HepG2 (cell line): ENCODE measurements around the gene ATG2A. TPM values are rescaled to one million over a fixed set of nuclear protein-coding genes. Genes with fewer than 3 reads are reported as not detected.

ENCODE experiments used
- ATF7-NPFF ChIP-seq: sonication (generic); formaldehyde crosslinking; IDR thresholded peaks from 2 replicates; pipeline ENCODE4 v1.8.1; 2023; ENCODE audit warnings: mild to moderate bottlenecking, low read depth, missing genetic modification reagents, moderate library complexity
- HOXA3 ChIP-seq: sonication (generic); formaldehyde crosslinking; IDR thresholded peaks from 2 replicates; pipeline ENCODE4 v1.5.0; 2020; ENCODE audit warnings: missing genetic modification reagents
- MLLT10 ChIP-seq: sonication (generic); formaldehyde crosslinking; IDR thresholded peaks from 2 replicates; pipeline ENCODE4 v1.4.0; 2020; ENCODE audit warnings: missing genetic modification reagents
- RELA ChIP-seq: sonication (generic); formaldehyde crosslinking; IDR thresholded peaks from 2 replicates; pipeline ENCODE4 v1.4.0; 2020; ENCODE audit warnings: missing genetic modification reagents
- STAG1 ChIP-seq: sonication (generic); formaldehyde crosslinking; IDR thresholded peaks from 2 replicates; pipeline ENCODE4 v1.4.0; 2020; ENCODE audit warnings: missing genetic modification reagents
- ZFP36 ChIP-seq: fragments of 150-350 bp; IDR thresholded peaks from 2 replicates; pipeline ENCODE4 v1.6.1; 2018; ENCODE audit warnings: borderline replicate concordance, low read length, low read depth; ENCODE audit not compliant: partially characterized antibody
- ZNF619 ChIP-seq: sonication (generic); formaldehyde crosslinking; IDR thresholded peaks from 2 replicates; pipeline ENCODE4 v1.4.0; 2020; ENCODE audit warnings: mild to moderate bottlenecking, missing genetic modification reagents
- polyA plus RNA-seq, 8 experiments: library from polyadenylated mRNA; depleted of rRNA in 3 of 8; stranded (reverse) in 7 of 8; unstranded in 1 of 8; fragments of >200 nt; fragmentation: Illumina TruSeq in 4 of 8; extraction: Trizol in 4 of 8; gene quantifications; 2 replicates each; pipeline versions ENCODE4 v1.2.1 to v1.2.3, GENCODE V29; 2011 to 2016; ENCODE audit warnings: low read depth in 4 of 8, missing spikeins in 1 of 8, mixed read lengths in 1 of 8; ENCODE audit not compliant: insufficient read depth in 1 of 8
- total RNA-seq, 5 experiments: library from RNA; depleted of rRNA; stranded (reverse); fragments of >200 nt; fragmentation: Illumina TruSeq; extraction: Trizol; gene quantifications; 2 replicates each; pipeline ENCODE4 v1.2.3, GENCODE V29; 2016; ENCODE audit warnings: low read depth in 1 of 5
- TF ChIP-seq, protein P1 (sequence below): sonication (generic); formaldehyde crosslinking; IDR thresholded peaks from 2 replicates; pipeline ENCODE4 v1.4.0; 2020; ENCODE audit warnings: low read depth, mild to moderate bottlenecking, missing genetic modification reagents
- TF ChIP-seq, protein P2 (sequence below): sonication (generic); formaldehyde crosslinking; IDR thresholded peaks from 2 replicates; pipeline ENCODE4 v1.5.0; 2020; ENCODE audit warnings: mild to moderate bottlenecking, missing genetic modification reagents, borderline replicate concordance
- TF ChIP-seq, protein P3 (sequence below): sonication (generic); formaldehyde crosslinking; IDR thresholded peaks from 2 replicates; pipeline ENCODE4 v1.9.0; 2021; ENCODE audit warnings: missing genetic modification reagents, borderline replicate concordance
- TF ChIP-seq, protein P4 (sequence below): sonication (generic); formaldehyde crosslinking; IDR thresholded peaks from 2 replicates; pipeline ENCODE4 v1.5.0; 2020; ENCODE audit warnings: missing genetic modification reagents
- TF ChIP-seq, protein P5 (sequence below): sonication (generic); formaldehyde crosslinking; IDR thresholded peaks from 2 replicates; pipeline ENCODE4 v1.8.1; 2023; ENCODE audit warnings: mild to moderate bottlenecking, missing genetic modification reagents
- TF ChIP-seq, protein P6 (sequence below): sonication (generic); formaldehyde crosslinking; IDR thresholded peaks from 2 replicates; pipeline ENCODE4 v1.4.0; 2020; ENCODE audit warnings: missing genetic modification reagents, mild to moderate bottlenecking, borderline replicate concordance

Gene ATG2A
- total and polyA plus RNA-seq, 2 of the 13 experiments (the other 11 are each of a cell fraction or from before 2014, with no cell fraction given): 6.7 to 8.0 TPM

DNA sequence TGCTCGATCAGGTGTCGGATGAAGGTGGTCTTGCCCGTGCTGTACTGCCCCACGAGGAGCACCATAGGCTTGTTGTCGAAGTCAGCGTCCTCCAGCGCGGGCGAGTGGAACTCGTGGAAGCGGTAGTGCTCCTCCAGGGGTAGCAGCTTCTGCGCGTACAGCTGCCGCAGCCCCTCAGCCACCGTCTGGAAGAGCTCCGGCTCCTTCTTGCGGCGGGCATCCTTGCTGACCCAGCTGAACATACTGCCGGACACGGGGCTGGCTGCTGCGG is 38.9 kb downstream of the ATG2A start (continued):
- TF ChIP-seq ZFP36 (no peak), ATF7-NPFF (0 out of 2 replicates have a peak, but pooled peaks have one; percentile 6), RELA (CRISPR knock-in tag) (peak; percentile 13; the same call in 1 of the 2 replicates), STAG1 (no peak), ZNF619 (0 out of 2 replicates have a peak, but pooled peaks have one; percentile 31), MLLT10 (CRISPR knock-in tag) (no peak), HOXA3 (CRISPR knock-in tag) (no peak)
- TF ChIP-seq, protein P1, sequence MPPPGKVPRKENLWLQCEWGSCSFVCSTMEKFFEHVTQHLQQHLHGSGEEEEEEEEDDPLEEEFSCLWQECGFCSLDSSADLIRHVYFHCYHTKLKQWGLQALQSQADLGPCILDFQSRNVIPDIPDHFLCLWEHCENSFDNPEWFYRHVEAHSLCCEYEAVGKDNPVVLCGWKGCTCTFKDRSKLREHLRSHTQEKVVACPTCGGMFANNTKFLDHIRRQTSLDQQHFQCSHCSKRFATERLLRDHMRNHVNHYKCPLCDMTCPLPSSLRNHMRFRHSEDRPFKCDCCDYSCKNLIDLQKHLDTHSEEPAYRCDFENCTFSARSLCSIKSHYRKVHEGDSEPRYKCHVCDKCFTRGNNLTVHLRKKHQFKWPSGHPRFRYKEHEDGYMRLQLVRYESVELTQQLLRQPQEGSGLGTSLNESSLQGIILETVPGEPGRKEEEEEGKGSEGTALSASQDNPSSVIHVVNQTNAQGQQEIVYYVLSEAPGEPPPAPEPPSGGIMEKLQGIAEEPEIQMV (CRISPR knock-in tag): 0 out of 2 replicates have a peak, but pooled peaks have one; percentile 46
- TF ChIP-seq, protein P2, sequence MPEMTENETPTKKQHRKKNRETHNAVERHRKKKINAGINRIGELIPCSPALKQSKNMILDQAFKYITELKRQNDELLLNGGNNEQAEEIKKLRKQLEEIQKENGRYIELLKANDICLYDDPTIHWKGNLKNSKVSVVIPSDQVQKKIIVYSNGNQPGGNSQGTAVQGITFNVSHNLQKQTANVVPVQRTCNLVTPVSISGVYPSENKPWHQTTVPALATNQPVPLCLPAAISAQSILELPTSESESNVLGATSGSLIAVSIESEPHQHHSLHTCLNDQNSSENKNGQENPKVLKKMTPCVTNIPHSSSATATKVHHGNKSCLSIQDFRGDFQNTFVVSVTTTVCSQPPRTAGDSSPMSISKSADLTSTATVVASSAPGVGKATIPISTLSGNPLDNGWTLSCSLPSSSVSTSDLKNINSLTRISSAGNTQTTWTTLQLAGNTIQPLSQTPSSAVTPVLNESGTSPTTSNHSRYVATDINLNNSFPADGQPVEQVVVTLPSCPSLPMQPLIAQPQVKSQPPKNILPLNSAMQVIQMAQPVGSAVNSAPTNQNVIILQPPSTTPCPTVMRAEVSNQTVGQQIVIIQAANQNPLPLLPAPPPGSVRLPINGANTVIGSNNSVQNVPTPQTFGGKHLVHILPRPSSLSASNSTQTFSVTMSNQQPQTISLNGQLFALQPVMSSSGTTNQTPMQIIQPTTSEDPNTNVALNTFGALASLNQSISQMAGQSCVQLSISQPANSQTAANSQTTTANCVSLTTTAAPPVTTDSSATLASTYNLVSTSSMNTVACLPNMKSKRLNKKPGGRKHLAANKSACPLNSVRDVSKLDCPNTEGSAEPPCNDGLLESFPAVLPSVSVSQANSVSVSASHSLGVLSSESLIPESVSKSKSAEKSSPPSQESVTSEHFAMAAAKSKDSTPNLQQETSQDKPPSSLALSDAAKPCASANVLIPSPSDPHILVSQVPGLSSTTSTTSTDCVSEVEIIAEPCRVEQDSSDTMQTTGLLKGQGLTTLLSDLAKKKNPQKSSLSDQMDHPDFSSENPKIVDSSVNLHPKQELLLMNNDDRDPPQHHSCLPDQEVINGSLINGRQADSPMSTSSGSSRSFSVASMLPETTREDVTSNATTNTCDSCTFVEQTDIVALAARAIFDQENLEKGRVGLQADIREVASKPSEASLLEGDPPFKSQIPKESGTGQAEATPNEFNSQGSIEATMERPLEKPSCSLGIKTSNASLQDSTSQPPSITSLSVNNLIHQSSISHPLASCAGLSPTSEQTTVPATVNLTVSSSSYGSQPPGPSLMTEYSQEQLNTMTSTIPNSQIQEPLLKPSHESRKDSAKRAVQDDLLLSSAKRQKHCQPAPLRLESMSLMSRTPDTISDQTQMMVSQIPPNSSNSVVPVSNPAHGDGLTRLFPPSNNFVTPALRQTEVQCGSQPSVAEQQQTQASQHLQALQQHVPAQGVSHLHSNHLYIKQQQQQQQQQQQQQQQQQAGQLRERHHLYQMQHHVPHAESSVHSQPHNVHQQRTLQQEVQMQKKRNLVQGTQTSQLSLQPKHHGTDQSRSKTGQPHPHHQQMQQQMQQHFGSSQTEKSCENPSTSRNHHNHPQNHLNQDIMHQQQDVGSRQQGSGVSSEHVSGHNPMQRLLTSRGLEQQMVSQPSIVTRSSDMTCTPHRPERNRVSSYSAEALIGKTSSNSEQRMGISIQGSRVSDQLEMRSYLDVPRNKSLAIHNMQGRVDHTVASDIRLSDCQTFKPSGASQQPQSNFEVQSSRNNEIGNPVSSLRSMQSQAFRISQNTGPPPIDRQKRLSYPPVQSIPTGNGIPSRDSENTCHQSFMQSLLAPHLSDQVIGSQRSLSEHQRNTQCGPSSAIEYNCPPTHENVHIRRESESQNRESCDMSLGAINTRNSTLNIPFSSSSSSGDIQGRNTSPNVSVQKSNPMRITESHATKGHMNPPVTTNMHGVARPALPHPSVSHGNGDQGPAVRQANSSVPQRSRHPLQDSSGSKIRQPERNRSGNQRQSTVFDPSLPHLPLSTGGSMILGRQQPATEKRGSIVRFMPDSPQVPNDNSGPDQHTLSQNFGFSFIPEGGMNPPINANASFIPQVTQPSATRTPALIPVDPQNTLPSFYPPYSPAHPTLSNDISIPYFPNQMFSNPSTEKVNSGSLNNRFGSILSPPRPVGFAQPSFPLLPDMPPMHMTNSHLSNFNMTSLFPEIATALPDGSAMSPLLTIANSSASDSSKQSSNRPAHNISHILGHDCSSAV: no peak
- TF ChIP-seq, protein P3, sequence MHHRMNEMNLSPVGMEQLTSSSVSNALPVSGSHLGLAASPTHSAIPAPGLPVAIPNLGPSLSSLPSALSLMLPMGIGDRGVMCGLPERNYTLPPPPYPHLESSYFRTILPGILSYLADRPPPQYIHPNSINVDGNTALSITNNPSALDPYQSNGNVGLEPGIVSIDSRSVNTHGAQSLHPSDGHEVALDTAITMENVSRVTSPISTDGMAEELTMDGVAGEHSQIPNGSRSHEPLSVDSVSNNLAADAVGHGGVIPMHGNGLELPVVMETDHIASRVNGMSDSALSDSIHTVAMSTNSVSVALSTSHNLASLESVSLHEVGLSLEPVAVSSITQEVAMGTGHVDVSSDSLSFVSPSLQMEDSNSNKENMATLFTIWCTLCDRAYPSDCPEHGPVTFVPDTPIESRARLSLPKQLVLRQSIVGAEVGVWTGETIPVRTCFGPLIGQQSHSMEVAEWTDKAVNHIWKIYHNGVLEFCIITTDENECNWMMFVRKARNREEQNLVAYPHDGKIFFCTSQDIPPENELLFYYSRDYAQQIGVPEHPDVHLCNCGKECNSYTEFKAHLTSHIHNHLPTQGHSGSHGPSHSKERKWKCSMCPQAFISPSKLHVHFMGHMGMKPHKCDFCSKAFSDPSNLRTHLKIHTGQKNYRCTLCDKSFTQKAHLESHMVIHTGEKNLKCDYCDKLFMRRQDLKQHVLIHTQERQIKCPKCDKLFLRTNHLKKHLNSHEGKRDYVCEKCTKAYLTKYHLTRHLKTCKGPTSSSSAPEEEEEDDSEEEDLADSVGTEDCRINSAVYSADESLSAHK (CRISPR knock-in tag): no peak
- TF ChIP-seq, protein P4, sequence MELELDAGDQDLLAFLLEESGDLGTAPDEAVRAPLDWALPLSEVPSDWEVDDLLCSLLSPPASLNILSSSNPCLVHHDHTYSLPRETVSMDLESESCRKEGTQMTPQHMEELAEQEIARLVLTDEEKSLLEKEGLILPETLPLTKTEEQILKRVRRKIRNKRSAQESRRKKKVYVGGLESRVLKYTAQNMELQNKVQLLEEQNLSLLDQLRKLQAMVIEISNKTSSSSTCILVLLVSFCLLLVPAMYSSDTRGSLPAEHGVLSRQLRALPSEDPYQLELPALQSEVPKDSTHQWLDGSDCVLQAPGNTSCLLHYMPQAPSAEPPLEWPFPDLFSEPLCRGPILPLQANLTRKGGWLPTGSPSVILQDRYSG (CRISPR knock-in tag): no peak
- TF ChIP-seq, protein P5, sequence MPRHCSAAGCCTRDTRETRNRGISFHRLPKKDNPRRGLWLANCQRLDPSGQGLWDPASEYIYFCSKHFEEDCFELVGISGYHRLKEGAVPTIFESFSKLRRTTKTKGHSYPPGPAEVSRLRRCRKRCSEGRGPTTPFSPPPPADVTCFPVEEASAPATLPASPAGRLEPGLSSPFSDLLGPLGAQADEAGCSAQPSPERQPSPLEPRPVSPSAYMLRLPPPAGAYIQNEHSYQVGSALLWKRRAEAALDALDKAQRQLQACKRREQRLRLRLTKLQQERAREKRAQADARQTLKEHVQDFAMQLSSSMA (CRISPR knock-in tag): no peak
- TF ChIP-seq, protein P6, sequence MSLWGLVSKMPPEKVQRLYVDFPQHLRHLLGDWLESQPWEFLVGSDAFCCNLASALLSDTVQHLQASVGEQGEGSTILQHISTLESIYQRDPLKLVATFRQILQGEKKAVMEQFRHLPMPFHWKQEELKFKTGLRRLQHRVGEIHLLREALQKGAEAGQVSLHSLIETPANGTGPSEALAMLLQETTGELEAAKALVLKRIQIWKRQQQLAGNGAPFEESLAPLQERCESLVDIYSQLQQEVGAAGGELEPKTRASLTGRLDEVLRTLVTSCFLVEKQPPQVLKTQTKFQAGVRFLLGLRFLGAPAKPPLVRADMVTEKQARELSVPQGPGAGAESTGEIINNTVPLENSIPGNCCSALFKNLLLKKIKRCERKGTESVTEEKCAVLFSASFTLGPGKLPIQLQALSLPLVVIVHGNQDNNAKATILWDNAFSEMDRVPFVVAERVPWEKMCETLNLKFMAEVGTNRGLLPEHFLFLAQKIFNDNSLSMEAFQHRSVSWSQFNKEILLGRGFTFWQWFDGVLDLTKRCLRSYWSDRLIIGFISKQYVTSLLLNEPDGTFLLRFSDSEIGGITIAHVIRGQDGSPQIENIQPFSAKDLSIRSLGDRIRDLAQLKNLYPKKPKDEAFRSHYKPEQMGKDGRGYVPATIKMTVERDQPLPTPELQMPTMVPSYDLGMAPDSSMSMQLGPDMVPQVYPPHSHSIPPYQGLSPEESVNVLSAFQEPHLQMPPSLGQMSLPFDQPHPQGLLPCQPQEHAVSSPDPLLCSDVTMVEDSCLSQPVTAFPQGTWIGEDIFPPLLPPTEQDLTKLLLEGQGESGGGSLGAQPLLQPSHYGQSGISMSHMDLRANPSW (CRISPR knock-in tag): no peak
